B cell (primary cell): ENCODE data around the gene PTGES.

Experiments used
- EZH2 ChIP-seq: IDR thresholded peaks from 2 replicates; pipeline ENCODE4 v1.6.1; 2012; ENCODE audit warnings: borderline replicate concordance, low read depth, mild to moderate bottlenecking, moderate library complexity, low read length; ENCODE audit not compliant: insufficient read depth, poor library complexity, severe bottlenecking
- TF ChIP-seq, protein P1 (sequence below): fragments of 200-600 bp; IDR thresholded peaks from one replicate; pipeline ENCODE4 v1.8.0; 2022; ENCODE audit warnings: antibody characterized with exemption, mild to moderate bottlenecking

- TF ChIP-seq EZH2 = no peak
- TF ChIP-seq, protein P1, sequence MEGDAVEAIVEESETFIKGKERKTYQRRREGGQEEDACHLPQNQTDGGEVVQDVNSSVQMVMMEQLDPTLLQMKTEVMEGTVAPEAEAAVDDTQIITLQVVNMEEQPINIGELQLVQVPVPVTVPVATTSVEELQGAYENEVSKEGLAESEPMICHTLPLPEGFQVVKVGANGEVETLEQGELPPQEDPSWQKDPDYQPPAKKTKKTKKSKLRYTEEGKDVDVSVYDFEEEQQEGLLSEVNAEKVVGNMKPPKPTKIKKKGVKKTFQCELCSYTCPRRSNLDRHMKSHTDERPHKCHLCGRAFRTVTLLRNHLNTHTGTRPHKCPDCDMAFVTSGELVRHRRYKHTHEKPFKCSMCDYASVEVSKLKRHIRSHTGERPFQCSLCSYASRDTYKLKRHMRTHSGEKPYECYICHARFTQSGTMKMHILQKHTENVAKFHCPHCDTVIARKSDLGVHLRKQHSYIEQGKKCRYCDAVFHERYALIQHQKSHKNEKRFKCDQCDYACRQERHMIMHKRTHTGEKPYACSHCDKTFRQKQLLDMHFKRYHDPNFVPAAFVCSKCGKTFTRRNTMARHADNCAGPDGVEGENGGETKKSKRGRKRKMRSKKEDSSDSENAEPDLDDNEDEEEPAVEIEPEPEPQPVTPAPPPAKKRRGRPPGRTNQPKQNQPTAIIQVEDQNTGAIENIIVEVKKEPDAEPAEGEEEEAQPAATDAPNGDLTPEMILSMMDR = no peak
Measured at GRCh38 chr9:129757045-129757444, 4.2 kb upstream of the PTGES start.
